HG02588 (cell line): ENCODE results near the gene MYO3B.

Experiments
- ATAC-seq: cut with Tn5 transposase; IDR thresholded peaks from one replicate; pipeline ENCODE4 v1.9.1; 2021; ENCODE audit warnings: mild to moderate bottlenecking, moderate library complexity; ENCODE audit not compliant: unreplicated experiment

Gene MYO3B

DNA sequence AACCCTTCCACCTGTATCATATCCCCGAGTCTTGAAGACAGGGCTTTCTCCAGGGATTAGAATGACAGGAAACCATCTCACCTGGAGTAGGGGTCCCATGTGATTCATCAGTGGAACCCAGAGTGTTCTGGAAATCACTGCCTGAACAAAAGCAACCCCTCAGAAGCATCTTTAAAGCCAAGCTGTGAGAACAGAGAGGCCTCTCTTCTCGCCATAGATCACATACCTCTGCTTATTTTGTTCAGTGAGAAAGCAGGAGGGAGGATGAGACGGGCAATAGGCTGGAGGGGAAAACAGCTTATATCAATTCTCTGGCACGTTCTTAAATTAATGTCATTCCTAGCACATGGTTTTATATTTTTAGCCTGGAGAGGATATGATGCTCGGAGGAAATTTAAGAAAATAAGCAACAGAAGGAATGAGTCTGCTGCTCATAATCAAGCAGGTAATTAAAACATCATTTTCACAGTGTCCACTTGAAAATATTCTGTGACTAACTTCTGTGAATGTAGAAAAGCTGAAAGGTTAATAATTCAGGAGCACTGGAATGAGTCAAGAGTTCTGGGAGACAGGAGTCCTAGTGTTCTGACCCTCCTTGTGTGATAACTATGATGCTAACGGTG, 323.6 kb downstream of the MYO3B start:
- no peak for ATAC-seq

DNA sequence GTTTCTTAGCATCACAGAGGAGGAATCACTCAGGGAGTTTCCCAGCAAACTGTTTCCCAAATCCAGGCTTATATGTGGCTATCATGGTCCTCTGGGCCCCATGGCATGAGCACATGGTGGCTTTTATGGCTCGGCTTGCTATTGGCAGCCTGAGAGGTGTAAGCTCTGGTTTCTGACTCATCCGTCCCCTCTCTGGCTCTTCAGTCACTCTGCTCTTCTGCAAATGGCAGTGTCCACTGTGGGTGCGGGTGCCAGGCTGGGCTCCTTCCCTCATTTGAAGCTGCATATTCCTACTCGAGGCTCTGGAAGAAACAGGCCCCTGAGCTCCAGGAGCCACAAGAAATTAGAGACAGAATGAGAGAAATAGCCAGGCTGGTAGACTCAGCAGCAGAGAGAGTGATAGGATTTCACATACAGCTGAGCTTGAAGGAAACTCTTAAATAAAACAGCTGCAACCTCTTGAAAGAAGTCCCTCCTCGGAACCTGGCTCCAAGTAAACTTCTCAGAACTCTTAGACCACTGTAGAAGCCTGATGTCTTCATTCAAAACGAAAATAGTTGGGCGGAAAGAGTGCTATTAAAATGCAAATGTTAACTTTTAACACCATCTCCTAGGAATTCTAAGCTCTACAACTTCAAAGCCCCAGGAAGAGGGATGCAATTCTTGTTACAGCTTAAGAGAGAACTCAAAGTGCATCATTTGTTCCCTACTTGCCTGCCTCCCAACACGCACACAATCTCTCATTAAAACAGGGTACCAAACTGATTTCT, 324.6 kb downstream of the MYO3B start:
- no peak for ATAC-seq

DNA sequence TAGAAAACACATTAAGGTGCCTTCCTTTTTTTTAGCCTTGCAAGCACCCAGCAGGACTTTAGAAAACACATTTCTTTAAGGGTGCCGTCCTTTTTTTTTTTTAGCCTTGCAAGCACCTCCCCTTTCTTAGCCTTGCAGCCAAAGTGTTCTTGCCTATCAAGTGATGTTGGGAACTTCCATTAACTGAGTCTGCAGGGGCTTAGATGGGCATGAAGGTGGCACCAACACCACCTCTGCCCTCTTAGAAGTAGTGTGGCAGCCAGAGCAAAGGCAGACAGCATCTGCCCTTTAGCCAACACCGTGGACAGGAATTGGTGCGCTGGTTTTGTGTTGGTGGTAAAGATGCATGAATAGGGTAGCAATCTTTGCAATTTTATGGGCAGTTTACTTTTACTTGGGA, 325.6 kb downstream of the MYO3B start:
- ATAC-seq: no peak

DNA sequence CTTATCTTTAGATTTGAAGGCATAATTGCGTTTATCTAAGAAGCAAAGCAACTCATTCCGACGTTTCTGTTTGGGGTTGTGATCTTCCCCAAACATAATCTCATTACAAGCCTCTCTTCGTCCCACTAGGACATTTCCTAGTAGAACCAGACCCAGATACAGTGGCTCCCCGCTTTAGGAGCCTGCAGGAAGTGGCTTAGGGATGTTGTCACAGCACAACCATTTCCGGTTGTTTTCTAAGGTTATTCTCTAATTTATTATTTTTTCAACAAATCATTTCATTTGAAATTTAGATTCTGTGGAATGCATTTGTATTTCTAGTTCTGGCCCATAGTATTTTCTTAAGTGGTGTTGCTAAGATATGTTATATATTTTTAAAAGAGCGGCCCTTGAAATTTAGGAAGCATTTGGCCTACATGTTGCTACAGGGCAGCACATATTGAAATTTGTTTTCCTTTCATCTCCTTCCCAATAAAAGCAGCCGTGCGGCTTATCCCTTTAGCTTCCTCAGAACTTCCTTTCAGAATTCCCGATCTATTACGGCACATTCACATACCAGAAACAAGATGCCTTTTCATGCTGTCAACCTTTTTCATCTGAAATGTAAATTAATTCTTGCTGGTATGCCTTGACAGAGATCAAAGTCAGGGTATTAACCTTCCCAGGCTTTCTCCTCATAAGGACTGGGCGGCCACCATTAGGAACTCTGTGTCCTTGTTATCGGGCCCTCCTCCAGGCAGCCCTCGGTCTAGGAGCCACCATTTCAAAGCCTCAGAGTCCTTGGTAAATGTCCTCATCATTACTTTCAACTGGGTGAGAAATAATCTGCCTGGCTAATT, 326.2 kb downstream of the MYO3B start:
- no peak for ATAC-seq

DNA sequence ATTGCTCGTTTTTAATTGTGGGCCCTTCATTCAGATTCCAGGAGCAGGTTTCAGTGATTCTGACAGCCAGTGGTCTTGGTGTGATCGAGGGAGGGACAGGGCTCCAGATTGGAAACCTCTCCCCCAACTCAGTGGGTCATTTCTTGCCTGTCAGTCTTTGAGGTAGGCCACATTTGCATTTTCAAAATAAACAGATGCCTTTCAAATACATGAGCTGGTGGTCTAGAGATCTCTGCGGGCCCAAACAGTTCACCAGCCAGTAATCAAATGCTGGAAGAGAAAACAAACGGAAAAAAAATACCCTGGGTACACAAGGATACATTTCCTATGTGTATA, 326.8 kb downstream of the MYO3B start:
- ATAC-seq: no peak

DNA sequence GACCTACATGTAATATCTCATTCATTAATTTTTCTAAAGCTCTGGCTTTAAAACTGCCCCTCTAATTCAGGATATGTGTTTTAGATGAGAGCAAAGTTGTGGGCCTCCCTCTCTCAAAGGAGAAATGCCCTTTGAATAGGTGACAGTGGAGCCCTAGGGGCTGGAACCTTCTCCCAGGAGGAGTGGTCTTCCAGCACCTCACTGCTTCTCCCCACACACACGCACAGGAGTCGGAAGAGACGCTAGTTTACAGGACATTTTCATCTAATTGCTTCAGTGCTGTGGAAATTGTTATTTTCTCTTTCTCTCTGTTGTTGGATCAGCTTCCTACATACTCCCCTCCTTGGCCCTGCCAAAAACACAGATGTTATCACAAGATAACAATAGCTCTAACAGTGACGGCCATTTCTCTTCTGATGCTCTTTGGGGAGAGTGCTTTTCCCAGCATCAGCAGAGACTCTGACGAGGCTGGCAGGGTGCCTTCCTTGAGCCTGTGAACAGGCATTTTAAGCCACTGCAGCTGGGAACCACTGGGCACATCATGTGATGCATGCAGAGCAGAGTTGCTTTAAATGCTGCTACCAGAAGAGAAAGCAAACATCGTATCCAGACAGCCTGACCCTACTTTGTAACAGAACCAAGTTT, 327.8 kb downstream of the MYO3B start:
- no peak for ATAC-seq

DNA sequence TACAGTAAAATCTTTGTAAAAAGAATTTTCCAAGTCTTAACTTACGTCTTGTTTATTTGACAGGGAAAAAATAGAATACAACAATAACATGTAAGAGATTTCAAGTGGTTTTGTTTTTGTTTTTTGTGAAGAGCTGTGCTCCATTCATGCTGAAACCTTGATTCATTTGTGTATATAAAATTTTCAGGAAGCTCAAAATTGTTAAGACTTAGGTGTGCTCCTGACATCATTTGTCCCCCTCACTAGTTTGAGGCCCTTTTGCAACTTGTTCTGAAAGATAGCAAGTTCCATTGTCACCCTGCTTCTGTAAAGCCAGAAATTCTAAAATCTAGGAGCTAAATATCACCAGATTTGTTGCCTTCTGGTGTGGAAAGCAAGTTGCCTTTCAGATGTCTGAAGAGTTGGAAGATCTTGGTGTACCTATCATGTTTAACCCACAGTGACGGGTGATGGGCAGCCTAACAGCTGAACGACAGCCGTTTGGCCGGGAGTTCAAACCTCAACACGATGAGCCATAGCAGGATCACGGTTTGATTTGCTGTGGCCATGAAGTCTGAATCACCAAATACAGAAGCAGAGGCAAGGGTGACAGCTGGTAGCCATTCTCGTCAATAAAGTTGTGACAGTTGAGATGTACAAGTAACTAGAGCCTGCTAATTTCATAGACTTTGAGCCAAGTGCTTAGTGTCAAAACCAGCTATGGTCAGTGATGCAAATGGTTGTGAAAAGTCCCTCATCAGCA, 331.7 kb downstream of the MYO3B start:
- ATAC-seq: no peak

DNA sequence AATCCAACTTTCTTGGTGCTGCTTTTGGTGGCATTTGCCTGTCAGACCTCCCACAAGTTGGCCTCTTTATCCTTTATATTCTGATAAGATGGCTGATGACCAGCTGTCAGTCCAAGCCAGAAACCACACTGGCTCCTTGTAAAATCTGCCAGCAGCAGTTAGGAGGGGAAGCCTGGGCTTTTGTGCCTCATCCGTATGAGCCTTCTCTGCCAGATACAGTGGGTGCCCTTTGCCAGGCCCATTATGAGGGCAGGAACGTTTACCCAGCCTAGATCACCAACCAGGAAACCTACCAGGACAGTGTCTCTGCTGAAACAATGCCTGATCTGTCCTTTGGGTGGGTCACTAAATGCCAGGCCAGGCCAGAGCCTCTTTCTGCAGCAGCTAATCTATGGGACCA, 334.3 kb downstream of the MYO3B start:
- ATAC-seq: no peak

DNA sequence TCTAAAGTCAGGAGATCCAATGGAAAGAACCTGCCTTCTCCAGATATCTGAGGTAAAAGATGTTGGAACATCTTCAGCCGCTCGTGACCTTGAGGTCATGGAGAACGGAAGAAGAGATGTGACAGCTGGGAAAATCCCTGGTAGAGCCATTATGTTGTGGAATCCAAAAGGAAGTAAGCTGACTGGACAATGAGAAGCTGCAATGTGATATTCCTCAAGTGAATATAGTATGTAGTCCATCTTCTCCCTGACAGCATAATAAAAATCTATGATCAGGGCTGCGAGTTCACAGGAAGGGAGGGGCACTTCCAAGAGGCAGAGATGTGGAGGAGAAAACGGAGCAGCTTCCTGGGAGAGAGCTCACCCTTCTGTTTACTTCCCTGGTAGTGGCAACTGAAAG, 336.2 kb downstream of the MYO3B start:
- ATAC-seq: no peak

DNA sequence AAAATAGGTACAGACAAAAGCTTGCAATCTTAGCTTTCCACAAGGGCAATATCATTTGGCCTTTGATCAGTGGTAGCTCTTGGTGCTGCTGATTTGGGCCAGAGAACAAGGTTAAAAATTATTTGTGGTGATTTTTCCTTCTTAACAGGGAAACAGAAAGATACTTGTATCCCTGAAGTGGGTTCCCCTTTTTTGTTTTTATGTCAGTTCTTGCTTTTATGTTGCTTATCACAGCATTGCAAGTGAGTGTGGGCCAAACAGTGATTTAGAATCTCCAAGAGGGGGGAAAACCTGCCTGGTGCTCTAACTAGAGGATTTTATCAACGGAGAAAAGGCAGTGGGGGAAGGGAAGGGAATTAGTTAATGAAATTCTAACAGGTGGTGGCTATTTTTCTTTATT, 339.6 kb downstream of the MYO3B start:
- ATAC-seq: no peak

DNA sequence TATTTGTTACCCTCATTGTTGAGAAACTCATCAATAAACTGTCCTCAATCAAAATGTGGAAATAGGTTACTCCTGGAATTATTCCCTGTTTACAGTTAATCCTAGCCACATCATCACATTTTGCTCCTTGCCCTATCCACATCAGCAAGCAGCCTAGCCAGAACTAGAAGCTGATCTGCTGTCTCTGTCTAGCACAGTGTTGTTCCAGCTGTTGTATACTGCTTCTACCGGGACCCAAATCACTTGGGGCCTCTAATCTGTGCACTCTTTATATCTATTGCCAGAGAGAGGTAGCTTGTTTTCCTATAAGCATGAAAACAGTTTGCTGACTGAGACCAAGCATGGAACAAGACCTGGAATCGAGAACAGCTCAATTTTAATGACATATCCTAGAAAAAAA, 341.0 kb downstream of the MYO3B start:
- ATAC-seq: no peak

DNA sequence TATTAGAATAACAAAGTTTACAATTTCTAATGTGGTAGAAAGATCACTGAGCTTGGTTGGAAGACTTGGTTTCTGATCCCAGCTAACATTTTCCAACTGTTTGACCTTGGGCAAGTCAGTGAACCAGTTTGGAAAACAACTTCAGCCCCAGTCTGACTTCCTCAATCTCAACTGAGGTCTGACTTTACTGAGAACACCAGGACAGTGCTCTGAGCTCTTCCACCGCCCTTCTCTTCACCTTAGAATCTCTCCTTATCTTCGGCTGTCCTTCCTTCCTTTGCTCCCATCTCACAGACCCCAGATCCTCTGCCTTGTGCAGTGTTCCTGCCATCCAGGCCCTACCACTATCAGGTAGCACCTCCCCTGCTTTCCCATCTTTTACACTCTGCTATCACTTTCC, 343.4 kb downstream of the MYO3B start:
- ATAC-seq: no peak

DNA sequence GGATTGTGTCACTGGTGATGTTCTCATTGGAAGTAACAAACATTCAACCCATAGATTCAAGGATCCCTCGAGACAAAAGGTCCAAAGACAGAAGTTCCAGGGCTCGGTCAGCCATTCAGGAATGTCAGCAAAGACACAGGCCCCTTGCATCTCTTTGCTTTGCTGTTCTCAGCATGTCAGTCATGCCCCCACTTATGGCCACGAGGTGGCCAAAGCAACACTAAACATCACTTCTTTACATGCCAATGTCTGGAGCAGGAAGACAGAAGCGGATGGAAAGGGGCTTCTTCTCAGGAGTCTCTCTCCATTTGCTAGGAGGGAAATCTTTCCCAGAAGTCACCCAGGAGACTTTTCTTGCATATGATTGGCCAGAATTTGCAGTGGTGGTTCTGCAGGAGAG, 345.6 kb downstream of the MYO3B start:
- no peak for ATAC-seq

DNA sequence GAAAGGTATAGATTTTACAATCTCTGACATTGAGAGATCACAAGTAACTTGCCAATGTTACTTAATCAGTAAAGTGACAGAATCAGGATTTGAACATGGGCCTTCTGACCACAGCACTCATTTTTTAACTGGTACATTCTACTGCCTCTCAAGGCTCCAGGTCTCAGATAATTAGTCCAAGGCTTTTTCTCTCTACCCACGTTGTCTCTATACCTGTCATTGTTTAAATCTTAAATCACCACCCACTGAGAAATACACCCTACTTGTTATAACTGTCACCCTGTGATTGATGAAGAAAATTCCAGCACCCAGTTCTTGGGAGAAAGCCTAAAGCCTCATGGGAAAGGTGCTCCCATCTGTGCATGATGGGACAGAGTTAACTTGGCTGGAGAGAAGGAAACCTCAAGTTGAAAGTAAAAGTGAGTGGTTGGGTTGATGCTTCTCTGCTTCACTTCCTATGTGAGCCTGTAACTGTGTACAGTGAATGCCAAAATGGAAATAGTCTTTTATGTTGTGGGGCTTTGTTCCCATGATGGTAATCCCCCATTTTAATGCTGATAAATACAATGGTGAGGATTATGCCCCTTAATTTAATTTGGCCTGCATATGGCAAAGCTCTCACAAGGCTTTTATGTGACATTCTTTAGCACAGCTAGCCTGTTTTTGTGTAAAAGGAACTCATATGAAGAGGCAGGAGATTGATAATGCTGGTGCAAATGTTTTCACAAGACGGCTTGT, 347.1 kb downstream of the MYO3B start:
- ATAC-seq: no peak

DNA sequence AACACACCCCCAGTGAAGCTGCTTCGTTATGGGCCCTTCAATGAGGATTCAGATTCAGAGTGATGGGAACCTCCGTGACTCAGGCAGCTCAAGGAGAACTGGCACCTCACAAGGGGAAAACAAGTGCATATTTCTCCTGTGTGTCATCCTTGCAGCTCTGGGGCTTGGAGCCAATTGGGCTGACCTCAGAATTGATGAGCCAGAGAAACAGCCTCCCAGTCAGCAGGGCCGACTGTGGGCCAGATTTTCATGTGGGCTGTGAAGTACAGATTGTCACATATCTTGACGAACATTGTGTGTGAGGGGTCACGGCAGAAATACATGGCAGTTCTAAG, 347.6 kb downstream of the MYO3B start:
- no peak for ATAC-seq

DNA sequence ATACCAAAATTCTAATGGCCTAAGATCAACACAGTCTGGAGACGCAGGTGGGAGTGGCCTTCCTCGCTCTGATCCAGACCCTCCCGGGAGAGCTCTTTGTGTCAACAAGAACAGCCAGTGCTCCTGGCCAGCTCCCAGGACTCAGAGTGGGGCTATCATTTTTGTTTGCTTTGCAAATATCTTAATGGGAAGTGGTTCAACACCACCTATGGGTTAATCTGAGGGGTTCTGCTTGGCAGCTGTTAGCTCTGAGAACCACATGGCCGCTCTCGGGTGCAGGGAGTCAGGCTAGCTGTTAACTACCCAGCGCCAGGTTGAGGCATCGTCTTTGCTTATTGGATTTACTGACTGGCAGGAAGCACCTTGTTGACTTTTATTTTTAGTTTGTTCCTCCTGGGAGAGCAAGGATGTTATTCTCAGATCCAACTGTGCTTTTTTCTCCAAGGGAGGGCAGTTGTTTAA, 352.4 kb downstream of the MYO3B start:
- ATAC-seq: no peak

DNA sequence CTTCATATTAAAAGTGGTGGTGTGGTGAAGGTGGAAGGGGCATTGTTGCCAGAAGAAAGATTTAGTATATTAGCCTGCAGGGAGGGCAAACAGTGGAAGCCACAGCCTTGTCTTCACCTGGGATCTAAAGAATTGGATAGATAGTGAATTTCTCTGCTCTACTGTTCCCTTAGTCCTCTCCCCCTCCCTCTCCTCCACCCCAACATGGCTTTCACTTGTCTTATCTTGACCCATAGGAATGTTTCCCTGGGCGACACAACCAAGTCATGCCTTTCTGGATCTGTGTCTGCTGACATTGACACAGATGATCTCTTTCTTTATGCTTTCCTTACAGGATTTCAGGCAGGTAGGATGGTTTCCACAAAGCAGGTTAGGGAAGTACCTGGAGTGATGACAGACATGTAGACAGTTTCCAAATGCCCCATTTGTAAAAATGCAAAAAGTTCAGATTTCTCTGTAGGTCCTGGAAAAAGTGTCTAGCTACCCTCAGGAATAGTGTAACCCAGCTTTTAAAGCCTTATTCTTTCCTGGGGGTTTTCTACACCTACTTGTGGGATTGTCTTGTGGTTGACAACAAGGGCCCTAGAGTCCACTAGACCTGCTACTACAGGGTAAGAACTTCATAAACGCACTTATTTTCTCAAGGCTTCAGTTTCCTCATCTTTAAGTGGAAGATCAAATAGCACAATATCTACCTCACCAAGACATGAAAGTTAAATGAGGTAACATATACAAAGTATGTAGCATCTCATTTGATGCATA, 353.0 kb downstream of the MYO3B start:
- no peak for ATAC-seq

DNA sequence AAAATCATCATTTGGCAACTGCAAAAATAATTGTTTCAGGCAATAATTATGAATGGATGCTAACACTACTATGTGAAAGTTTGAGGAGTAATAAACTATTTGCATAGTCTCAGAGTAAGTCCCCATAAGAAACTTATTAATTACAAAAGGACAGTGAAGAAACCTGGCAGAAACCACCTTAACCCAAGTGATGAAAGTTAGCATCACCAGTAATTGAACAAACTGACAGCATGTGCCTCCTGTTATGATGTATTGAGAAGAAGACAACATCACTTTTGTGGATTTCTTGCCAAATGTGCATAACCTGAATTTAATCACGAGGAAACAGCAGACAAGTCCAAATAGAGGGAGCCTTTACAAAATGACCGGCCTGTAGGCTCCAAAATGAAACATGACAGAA, 353.9 kb downstream of the MYO3B start:
- no peak for ATAC-seq

DNA sequence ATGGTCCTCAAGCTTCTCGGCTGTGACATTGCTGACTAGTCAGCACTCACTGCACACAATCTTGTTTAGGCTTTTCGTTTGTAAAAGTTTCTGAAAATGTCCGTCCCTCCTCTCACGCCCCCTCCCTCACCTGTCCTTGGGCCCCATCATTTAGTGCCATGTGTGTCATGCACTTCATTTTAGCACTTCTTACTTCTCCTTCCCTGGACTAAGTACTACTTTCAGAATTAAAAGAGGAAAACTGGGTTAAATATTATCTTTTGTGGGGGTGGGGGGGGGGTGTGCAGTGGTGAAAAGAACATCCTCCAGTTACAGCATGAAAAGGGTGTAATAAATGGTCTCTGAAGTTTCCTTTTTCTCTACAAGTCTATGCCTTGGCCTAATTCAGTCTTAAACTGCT, 355.2 kb downstream of the MYO3B start:
- no peak for ATAC-seq

DNA sequence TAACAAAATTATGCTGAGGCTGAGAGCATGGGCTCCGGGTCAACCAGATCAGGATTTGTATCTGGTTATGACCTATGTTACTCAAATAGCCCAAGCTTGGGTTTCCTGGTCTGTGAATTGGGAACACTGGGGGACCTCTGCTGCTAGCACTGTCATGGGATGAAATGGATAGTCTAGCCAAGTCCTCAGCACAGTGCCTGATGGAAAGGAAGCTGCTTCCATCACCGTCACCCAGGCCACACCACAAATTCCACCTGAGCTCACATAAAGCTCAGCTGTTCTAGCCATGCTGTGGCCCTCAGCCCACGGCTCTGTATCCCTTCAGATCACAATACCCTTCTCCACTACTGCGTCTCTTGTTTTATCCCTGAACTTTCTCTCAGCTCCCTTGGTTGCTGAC, 357.6 kb downstream of the MYO3B start:
- ATAC-seq: no peak
